CD8-positive, alpha-beta memory T cell (primary cell): ENCODE data around the gene WBP1L. TPM values are rescaled to one million over a fixed set of nuclear protein-coding genes. Genes with fewer than 3 reads are reported as not detected.
A peak's percentile ranks its signal among the peaks of the same experiment; 100 is the strongest.
"Not testable (repeated sequence)": the region's sequence is repeated elsewhere in the genome, so short reads cannot be mapped to it uniquely, and the experiment has no call there.

ENCODE experiments used
- CTCF ChIA-PET: fragments of 350-600 bp; sonication (Branson Sonifier 250); formaldehyde crosslinking; loops from one replicate; lab custom pipeline; 2021; ENCODE audit warnings: antibody characterized with exemption; lab: Charles Lee
- POLR2A ChIA-PET: fragments of 350-600 bp; sonication (Branson Sonifier 250); formaldehyde crosslinking; loops from one replicate; lab custom pipeline; 2021; ENCODE audit warnings: antibody characterized with exemption; lab: Charles Lee
- DNase-seq, 5 donors: peaks; one replicate each; pipeline versions ENCODE4 v3.0.0 to v3.0.0-alpha.2; 2020 to 2022; ENCODE audit warnings: mixed read lengths in 1 of 5
- H3K27ac ChIP-seq: one replicate; pipeline ENCODE4 v1.7.0; 2013; ENCODE audit warnings: low read depth, mild to moderate bottlenecking, low read length, moderate library complexity
- H3K27me3 ChIP-seq: 2 replicates; pipeline ENCODE4 v1.7.0; 2013; ENCODE audit warnings: low read length, mild to moderate bottlenecking; ENCODE audit not compliant: insufficient read depth, poor library complexity, severe bottlenecking
- H3K36me3 ChIP-seq: 2 replicates; pipeline ENCODE4 v1.7.0; 2013; ENCODE audit warnings: mild to moderate bottlenecking, low read length, moderate library complexity; ENCODE audit not compliant: insufficient read depth
- H3K4me1 ChIP-seq: 2 replicates; pipeline ENCODE4 v1.7.0; 2013; ENCODE audit warnings: mild to moderate bottlenecking, low read length, moderate library complexity; ENCODE audit not compliant: insufficient read depth
- H3K4me3 ChIP-seq: 2 replicates; pipeline ENCODE4 v1.7.0; 2013; ENCODE audit warnings: mild to moderate bottlenecking, low read length
- H3K9me3 ChIP-seq: 2 replicates; pipeline ENCODE4 v1.7.0; 2013; ENCODE audit warnings: mild to moderate bottlenecking, low read length
- H3K27ac Mint-ChIP-seq, 8 donors: one replicate each; pipeline ENCODE4 v1.8.0; 2020 to 2021; ENCODE audit warnings: mixed read lengths in 8 of 8, mild to moderate bottlenecking in 6 of 8, inconsistent platforms in 3 of 8, moderate library complexity in 3 of 8
- H3K27me3 Mint-ChIP-seq, 2 donors: one replicate each; pipeline ENCODE4 v1.8.0; 2020 to 2021; ENCODE audit warnings: mixed read lengths in 2 of 2, mild to moderate bottlenecking in 1 of 2, moderate library complexity in 1 of 2
- H3K36me3 Mint-ChIP-seq, 3 donors: one replicate each; pipeline ENCODE4 v1.8.0; 2020 to 2021; ENCODE audit warnings: mixed read lengths in 3 of 3, inconsistent platforms in 1 of 3, mild to moderate bottlenecking in 1 of 3
- H3K4me1 Mint-ChIP-seq, 3 donors: one replicate each; pipeline ENCODE4 v1.8.0; 2020 to 2021; ENCODE audit warnings: mixed read lengths in 3 of 3, inconsistent platforms in 1 of 3, mild to moderate bottlenecking in 1 of 3
- H3K4me3 Mint-ChIP-seq, 7 donors: one replicate each; pipeline ENCODE4 v1.8.0; 2020 to 2021; ENCODE audit warnings: mixed read lengths in 7 of 7, mild to moderate bottlenecking in 6 of 7, moderate library complexity in 4 of 7, inconsistent platforms in 2 of 7
- H3K9me3 Mint-ChIP-seq, 5 donors: one replicate each; pipeline ENCODE4 v1.8.0; 2020 to 2022; ENCODE audit warnings: mixed read lengths in 5 of 5, mild to moderate bottlenecking in 3 of 5, moderate library complexity in 2 of 5, inconsistent platforms in 1 of 5
- polyA plus RNA-seq: library from polyadenylated mRNA; unstranded; fragments of 300-500 nt; fragmentation: Illumina TruSeq; gene quantifications from one replicate; pipeline ENCODE4 v1.2.3, GENCODE V29; 2021
- total RNA-seq, 2 experiments: library from RNA; stranded (reverse); gene quantifications; one replicate each; pipeline ENCODE4 v1.2.3, GENCODE V29; 2021

The WBP1L gene
- total and polyA plus RNA-seq, 3 experiments from 2014 or later = 16.0 to 28.5 (median 17.8) TPM

DNA sequence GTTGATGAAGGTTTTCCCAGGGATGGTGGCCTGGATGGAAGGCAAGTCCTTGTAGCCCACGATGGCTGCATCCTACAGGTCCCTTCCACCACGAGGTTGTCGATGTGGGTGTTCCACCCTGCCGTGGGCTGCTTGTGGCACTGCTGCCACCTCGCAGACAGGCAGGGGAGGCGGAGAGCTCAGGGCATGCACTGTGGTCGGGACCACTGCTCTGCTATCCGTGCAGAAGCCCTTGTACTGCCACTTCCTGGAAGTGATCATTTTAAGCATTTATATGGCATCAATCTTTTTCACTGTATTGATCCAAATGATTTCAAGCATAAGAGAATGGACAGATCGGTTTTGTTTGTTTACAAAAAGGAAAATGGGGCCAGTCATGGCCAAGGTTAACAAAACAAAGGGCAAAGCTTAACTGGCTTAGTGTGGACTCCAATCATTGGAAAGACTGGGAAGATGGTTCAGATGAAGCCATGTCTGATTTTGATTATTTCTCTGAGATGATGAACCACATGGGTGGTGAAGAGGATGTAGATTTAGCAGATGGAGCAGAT is 101.7 kb downstream of the WBP1L start:
- H3K27me3 Mint-ChIP-seq = peaks cover 12 to 18% of the 10 kb centered on the region in 2 donors
- ChIA-PET POLR2A (no interaction called here), CTCF (interaction anchor here (1.1 kb wide), 1 partner anchor 8 kb away, joined by 3 read pairs; the partner anchor contains the start of gene CYP17A1)
- no peak overlapping the region for H3K4me3 Mint-ChIP-seq
- H3K36me3 ChIP-seq = no peaks in the 10 kb centered on the region
- H3K4me1 Mint-ChIP-seq = no peaks in the 10 kb centered on the region
- no peak overlapping the region for H3K27ac Mint-ChIP-seq
- H3K9me3 Mint-ChIP-seq = peaks cover 0 to 1% (median 0%) of the 10 kb centered on the region in 5 donors
- peaks cover 0 to 3% (median 0%) of the 10 kb centered on the region in 3 donors for H3K36me3 Mint-ChIP-seq
- no peak overlapping the region for H3K4me3 ChIP-seq
- H3K27me3 ChIP-seq = no peaks in the 10 kb centered on the region
- no peak overlapping the region for H3K27ac ChIP-seq
- no peaks in the 10 kb centered on the region for H3K9me3 ChIP-seq
- DNase-seq = no peak
- no peaks in the 10 kb centered on the region for H3K4me1 ChIP-seq

DNA sequence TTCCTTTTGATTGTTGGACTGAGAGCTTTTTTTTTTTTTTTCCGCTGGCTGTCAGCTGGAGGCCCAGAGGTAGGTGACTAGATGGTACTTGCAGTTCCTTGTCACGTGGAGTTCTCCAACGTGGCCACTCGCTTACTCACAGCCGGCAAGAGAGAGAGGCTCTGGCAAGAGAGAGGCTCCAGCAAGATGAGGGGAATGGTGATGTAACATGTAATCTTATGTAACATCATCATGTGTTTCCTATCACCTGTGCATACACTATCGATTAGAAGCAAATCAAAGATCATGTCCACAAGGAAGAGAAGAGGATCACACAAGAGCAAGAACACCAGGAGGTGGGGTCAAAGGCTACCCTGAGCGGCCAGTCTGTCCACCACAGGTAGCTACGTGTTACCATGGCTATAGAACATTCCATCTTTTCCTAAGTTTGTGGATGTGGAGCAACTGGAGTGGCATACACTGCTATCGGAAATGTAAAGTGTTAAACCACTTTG is 106.3 kb downstream of the WBP1L start:
- Histone ChIP-seq H3K27me3 (no peaks in the 10 kb centered on the region), H3K4me1 (peaks cover 2% of the 10 kb centered on the region), H3K4me3 (no peak overlapping the region), H3K36me3 (no peaks in the 10 kb centered on the region), H3K9me3 (no peaks in the 10 kb centered on the region), H3K27ac (no peak overlapping the region)
- H3K9me3 Mint-ChIP-seq = no peaks in the 10 kb centered on the region
- H3K36me3 Mint-ChIP-seq = peaks cover 0 to 6% (median 3%) of the 10 kb centered on the region in 3 donors
- ChIA-PET CTCF (no interaction called here), POLR2A (no interaction called here)
- H3K27me3 Mint-ChIP-seq = no peaks in the 10 kb centered on the region
- H3K4me1 Mint-ChIP-seq = peaks cover 5 to 9% (median 9%) of the 10 kb centered on the region in 3 donors
- no peak for DNase-seq
- peak overlapping the region in 2 of 7 donors; percentile 27 to 48 for H3K4me3 Mint-ChIP-seq
- peak overlapping the region in 1 of 8 donors; percentile 48 for H3K27ac Mint-ChIP-seq

DNA sequence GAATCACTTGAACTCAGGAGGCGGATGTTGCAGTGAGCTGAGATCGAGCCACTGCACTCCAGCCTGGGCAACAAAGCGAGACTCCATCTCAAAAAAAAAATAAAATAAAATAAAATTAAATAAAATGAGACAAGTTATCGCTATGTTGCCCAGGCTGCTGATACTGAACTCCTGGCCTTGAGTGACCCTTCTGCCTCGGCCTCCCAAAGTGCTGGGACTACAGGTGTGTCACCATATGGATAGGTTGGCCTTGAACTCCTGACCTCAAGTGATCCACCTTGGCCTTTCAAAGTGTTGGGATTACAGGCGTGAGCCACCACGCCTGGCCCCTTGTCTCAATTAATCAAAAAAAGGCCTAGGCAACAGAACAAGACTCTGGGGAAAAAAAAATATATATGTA is 109.5 kb downstream of the WBP1L start:
- H3K9me3 Mint-ChIP-seq, H3K27me3 ChIP-seq, H3K4me1 ChIP-seq, H3K27me3 Mint-ChIP-seq, H3K9me3 ChIP-seq, H3K36me3 ChIP-seq, H3K4me3 Mint-ChIP-seq, DNase-seq, H3K4me3 ChIP-seq, H3K27ac ChIP-seq, H3K36me3 Mint-ChIP-seq, POLR2A ChIA-PET, CTCF ChIA-PET, H3K27ac Mint-ChIP-seq: not testable (repeated sequence)
- H3K4me1 Mint-ChIP-seq = peaks cover 10 to 21% (median 13%) of the 10 kb centered on the region in 3 donors

DNA sequence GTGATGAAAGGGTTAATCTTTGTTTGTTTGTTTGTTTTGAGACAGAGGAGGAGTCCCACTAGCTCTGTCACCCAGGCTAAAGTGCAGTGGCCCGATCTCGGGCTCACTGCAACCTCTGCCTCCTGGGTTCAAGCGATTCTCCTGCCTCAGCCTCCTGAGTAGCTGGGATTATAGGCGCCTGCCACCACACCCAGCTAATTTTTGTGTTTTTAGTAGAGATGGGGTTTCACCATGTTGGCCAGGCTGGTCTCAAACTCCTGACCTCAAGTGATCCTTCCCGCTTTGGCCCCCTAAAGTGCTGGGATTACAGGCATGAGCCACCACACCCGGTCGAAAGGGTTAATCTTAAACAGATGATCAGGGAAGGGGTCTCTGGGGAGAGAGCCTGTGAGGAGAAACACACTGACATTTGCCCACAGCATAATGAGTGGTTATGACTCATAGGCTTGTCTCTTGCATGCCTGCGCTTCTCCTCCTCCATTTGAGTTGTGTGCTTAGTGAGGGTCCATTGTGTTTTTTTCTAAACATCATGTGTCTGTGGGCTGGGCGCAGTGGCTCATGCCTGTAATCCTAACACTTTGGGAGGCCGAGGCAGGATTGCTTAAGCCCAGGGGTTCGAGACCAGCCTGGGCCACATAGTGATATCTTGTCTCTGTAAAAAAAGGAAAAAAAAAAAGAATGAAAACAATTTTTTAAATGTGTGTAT is 112.1 kb downstream of the WBP1L start:
- H3K4me3 ChIP-seq, H3K27me3 ChIP-seq, H3K36me3 ChIP-seq, CTCF ChIA-PET, H3K9me3 Mint-ChIP-seq, POLR2A ChIA-PET, DNase-seq, H3K4me1 ChIP-seq, H3K9me3 ChIP-seq, H3K27ac Mint-ChIP-seq, H3K27ac ChIP-seq, H3K27me3 Mint-ChIP-seq: not testable (repeated sequence)
- peaks cover 5 to 23% (median 8%) of the 10 kb centered on the region in 3 donors for H3K36me3 Mint-ChIP-seq
- H3K4me1 Mint-ChIP-seq = peaks cover 10 to 21% (median 13%) of the 10 kb centered on the region in 3 donors
- H3K4me3 Mint-ChIP-seq = peak overlapping the region in 2 of 7 donors; percentile 23 to 59

DNA sequence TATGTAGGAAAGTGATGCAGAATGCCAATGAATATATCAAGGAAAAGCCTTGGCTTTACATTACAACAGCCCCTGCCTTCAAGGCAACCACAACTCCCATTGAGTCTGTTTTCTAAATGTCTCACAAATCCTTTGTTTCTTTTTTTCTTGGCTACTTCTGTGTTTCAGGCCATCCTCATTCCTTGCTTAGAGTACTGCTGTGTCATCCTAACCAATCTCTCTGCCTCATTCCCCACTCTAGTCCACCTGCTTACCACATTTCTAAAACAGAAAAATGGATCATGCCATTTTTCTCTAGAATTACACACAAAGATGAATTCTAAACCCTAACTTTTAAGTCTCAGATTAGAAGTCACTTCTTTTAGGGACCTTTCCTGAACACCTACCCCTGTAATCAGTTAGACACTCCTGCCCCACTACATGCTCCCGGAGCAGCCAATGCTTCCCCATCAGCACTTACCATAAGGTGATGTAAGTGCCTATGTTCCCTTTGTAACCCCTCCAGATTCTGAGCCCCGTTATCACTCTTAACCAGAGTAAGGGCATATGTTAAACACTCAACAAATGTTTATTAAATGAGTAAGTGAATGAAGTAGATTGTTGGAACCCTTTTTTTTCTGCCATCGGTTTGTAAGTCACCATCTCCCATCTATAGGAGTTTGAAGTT is 113.1 kb downstream of the WBP1L start:
- Mint-ChIP-seq H3K9me3 (no peaks in the 10 kb centered on the region), H3K4me1 (peaks cover 10 to 21% (median 13%) of the 10 kb centered on the region in 3 donors), H3K36me3 (peaks cover 5 to 29% (median 8%) of the 10 kb centered on the region in 3 donors), H3K27ac (peak overlapping the region in 1 of 8 donors; percentile 33), H3K4me3 (peak overlapping the region in 2 of 7 donors; percentile 2 to 71), H3K27me3 (no peaks in the 10 kb centered on the region)
- no peak for DNase-seq
- Histone ChIP-seq H3K36me3 (no peaks in the 10 kb centered on the region), H3K9me3 (no peaks in the 10 kb centered on the region), H3K27ac (no peak overlapping the region), H3K4me1 (peaks cover 6% of the 10 kb centered on the region), H3K4me3 (no peak overlapping the region), H3K27me3 (no peaks in the 10 kb centered on the region)
- POLR2A ChIA-PET = no interaction called here
- CTCF ChIA-PET = no interaction called here

DNA sequence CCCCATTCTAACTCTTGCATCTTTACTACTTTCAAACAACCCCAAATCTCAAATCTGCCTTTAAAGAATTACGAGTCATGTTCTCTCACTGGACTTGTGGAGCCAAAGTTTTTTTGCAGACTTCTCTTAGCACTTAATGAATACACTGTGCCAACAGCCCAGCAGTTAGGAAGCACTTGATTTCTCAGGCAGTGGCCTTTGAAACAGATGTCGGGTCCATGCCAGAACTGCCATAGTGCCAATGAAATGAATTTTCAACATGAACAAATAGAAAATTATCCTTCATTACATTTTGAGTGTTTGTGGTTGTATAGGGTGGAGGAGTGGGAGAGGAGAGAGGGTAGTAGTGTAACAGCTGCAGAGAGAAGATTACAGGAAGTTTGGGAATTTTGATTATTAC is 116.2 kb downstream of the WBP1L start:
- Mint-ChIP-seq H3K27me3 (no peaks in the 10 kb centered on the region), H3K9me3 (no peaks in the 10 kb centered on the region), H3K4me1 (peaks cover 4 to 12% (median 4%) of the 10 kb centered on the region in 3 donors), H3K27ac (no peak overlapping the region), H3K4me3 (no peak overlapping the region), H3K36me3 (peaks cover 13 to 45% (median 20%) of the 10 kb centered on the region in 3 donors)
- ChIA-PET POLR2A (no interaction called here), CTCF (interaction anchor here (0.8 kb wide), 1 partner anchor 24 kb away, joined by 3 read pairs; no protein-coding TSS in a partner anchor)
- Histone ChIP-seq H3K4me3 (no peak overlapping the region), H3K4me1 (peaks cover 6% of the 10 kb centered on the region), H3K27me3 (no peaks in the 10 kb centered on the region), H3K36me3 (peaks cover 8% of the 10 kb centered on the region), H3K27ac (no peak overlapping the region), H3K9me3 (no peaks in the 10 kb centered on the region)
- no peak for DNase-seq

DNA sequence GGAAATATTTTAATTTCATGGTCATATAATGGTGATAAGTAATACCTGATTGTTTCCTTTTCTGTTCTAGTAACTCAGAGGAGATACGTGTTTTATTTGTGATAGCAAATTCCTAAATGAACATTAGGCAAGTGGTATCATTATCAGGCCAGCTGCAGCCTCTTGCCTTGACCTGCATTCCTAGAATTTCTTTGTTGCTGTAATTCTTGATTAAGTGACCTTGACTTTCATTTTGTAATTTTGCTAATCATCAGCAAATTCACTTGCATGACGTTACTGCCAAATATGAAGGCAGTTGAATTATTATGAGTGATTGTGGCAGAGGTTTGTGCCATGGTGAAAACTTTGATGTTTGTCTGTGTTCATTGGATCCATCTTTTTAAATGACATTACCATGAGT is 119.9 kb downstream of the WBP1L start:
- Mint-ChIP-seq H3K27ac (no peak overlapping the region), H3K4me3 (no peak overlapping the region), H3K4me1 (peaks cover under 1% of the 10 kb centered on the region in 3 donors), H3K9me3 (no peaks in the 10 kb centered on the region), H3K27me3 (peaks cover 3% of the 10 kb centered on the region in 2 donors), H3K36me3 (peaks cover 13 to 48% (median 23%) of the 10 kb centered on the region in 3 donors)
- CTCF ChIA-PET = no interaction called here
- H3K27me3 ChIP-seq = no peaks in the 10 kb centered on the region
- peaks cover 8% of the 10 kb centered on the region for H3K36me3 ChIP-seq
- no peak for DNase-seq
- no peaks in the 10 kb centered on the region for H3K9me3 ChIP-seq
- POLR2A ChIA-PET = no interaction called here
- no peak overlapping the region for H3K27ac ChIP-seq
- H3K4me3 ChIP-seq = no peak overlapping the region
- H3K4me1 ChIP-seq = no peaks in the 10 kb centered on the region

DNA sequence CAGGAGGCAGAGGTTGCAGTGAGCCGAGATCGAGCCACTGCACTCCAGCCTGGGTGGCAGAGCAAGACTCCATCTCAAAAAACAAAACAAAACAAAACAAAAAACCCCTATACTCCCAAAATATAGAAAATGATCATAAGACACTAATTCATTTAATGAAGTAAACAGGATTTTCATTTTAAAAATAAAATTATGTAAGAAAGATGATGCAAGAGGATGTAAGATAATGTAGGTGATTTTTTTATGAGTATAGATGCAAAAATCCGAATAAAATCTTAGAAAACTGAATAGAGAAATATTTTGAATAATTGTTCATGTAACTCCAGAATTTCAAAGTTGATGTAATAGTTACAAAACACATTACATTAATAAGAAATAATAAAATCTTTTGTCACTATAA is 121.9 kb downstream of the WBP1L start:
- Mint-ChIP-seq H3K4me1 (peaks cover 7 to 17% (median 10%) of the 10 kb centered on the region in 3 donors), H3K9me3 (no peaks in the 10 kb centered on the region), H3K27me3 (peaks cover 20% of the 10 kb centered on the region in 2 donors), H3K4me3 (no peak overlapping the region), H3K27ac (no peak overlapping the region), H3K36me3 (peaks cover 11 to 37% (median 15%) of the 10 kb centered on the region in 3 donors)
- ChIA-PET CTCF (no interaction called here), POLR2A (no interaction called here)
- no peak overlapping the region for H3K4me3 ChIP-seq
- H3K36me3 ChIP-seq = peaks cover 8% of the 10 kb centered on the region
- no peak overlapping the region for H3K27ac ChIP-seq
- peaks cover 2% of the 10 kb centered on the region for H3K27me3 ChIP-seq
- H3K9me3 ChIP-seq = no peaks in the 10 kb centered on the region
- no peaks in the 10 kb centered on the region for H3K4me1 ChIP-seq
- DNase-seq = no peak
